ENCODE results near the gene PCBP4.
A peak's percentile ranks its signal among the peaks of the same experiment; 100 is the strongest.

Gene PCBP4

GRCh38 chr3:51945031-51945840 is 22.0 kb downstream of the PCBP4 start:
- Histone ChIP-seq H3K4me1 (ENCODE audit: insufficient read depth, insufficient read length) (peaks cover 4% of the 10 kb centered on the region), H3K4me3 (ENCODE audit: insufficient read length, low read depth) (no peak overlapping the region), H3K36me3 (ENCODE audit: insufficient read depth, insufficient read length, low read length) (peaks cover 7% of the 10 kb centered on the region), H3K9ac (ENCODE audit: insufficient read length, low read depth) (no peak overlapping the region), H3K9me3 (ENCODE audit: insufficient read depth, low read length) (no peaks in the 10 kb centered on the region), H3K27me3 (ENCODE audit: insufficient read depth, insufficient read length) (peaks cover 9% of the 10 kb centered on the region)
- TF ChIP-seq YY1 (IDR thresholded peaks at IDR 0.05; ENCODE audit: insufficient read depth, insufficient read length) (no peak), ZNF274 (IDR thresholded peaks at IDR 0.05; ENCODE audit: low read depth, low read length) (no peak), SUZ12 (IDR thresholded peaks at IDR 0.05; ENCODE audit: extremely low read depth, insufficient read depth, insufficient read length) (no peak)
- DNase-seq (ENCODE audit: low read depth, low spot score): no peak

GRCh38 chr3:51944451-51945021 is 22.7 kb downstream of the PCBP4 start:
- TF ChIP-seq SUZ12 (IDR thresholded peaks at IDR 0.05; ENCODE audit: extremely low read depth, insufficient read depth, insufficient read length): no peak
- no peak for TF ChIP-seq ZNF274 (IDR thresholded peaks at IDR 0.05; ENCODE audit: low read depth, low read length)
- Histone ChIP-seq H3K9ac (ENCODE audit: insufficient read length, low read depth) (no peak overlapping the region), H3K27me3 (ENCODE audit: insufficient read depth, insufficient read length) (peaks cover 9% of the 10 kb centered on the region), H3K36me3 (ENCODE audit: insufficient read depth, insufficient read length, low read length) (peaks cover 11% of the 10 kb centered on the region), H3K9me3 (ENCODE audit: insufficient read depth, low read length) (no peaks in the 10 kb centered on the region), H3K4me3 (ENCODE audit: insufficient read length, low read depth) (no peak overlapping the region), H3K4me1 (ENCODE audit: insufficient read depth, insufficient read length) (peaks cover 4% of the 10 kb centered on the region)
- DNase-seq (ENCODE audit: low read depth, low spot score): no peak

- peaks cover 4% of the 10 kb centered on the region for H3K4me1 ChIP-seq (ENCODE audit: insufficient read depth, insufficient read length)
- H3K9ac ChIP-seq (ENCODE audit: insufficient read length, low read depth): no peak overlapping the region
- TF ChIP-seq YY1 (IDR thresholded peaks at IDR 0.05; ENCODE audit: insufficient read depth, insufficient read length) (no peak), SUZ12 (IDR thresholded peaks at IDR 0.05; ENCODE audit: extremely low read depth, insufficient read depth, insufficient read length) (no peak), ZNF274 (IDR thresholded peaks at IDR 0.05; ENCODE audit: low read depth, low read length) (no peak)
- no peaks in the 10 kb centered on the region for H3K9me3 ChIP-seq (ENCODE audit: insufficient read depth, low read length)
- DNase-seq (ENCODE audit: low read depth, low spot score): no peak
- peaks cover 20% of the 10 kb centered on the region for H3K36me3 ChIP-seq (ENCODE audit: insufficient read depth, insufficient read length, low read length)
- no peak overlapping the region for H3K4me3 ChIP-seq (ENCODE audit: insufficient read length, low read depth)
- H3K27me3 ChIP-seq (ENCODE audit: insufficient read depth, insufficient read length): peaks cover 3% of the 10 kb centered on the region
Measured at GRCh38 chr3:51943451-51944391, 23.5 kb downstream of the PCBP4 start.

GRCh38 chr3:51942603-51943450 is 24.4 kb downstream of the PCBP4 start:
- H3K27me3 ChIP-seq (ENCODE audit: insufficient read depth, insufficient read length): peaks cover 3% of the 10 kb centered on the region
- H3K4me1 ChIP-seq (ENCODE audit: insufficient read depth, insufficient read length): peaks cover 4% of the 10 kb centered on the region
- H3K9ac ChIP-seq (ENCODE audit: insufficient read length, low read depth): peak overlapping the region; percentile 94
- TF ChIP-seq ZNF274 (IDR thresholded peaks at IDR 0.05; ENCODE audit: low read depth, low read length) (no peak), SUZ12 (IDR thresholded peaks at IDR 0.05; ENCODE audit: extremely low read depth, insufficient read depth, insufficient read length) (no peak), YY1 (IDR thresholded peaks at IDR 0.05; ENCODE audit: insufficient read depth, insufficient read length) (no peak)
- DNase-seq (ENCODE audit: low read depth, low spot score): no peak
- H3K36me3 ChIP-seq (ENCODE audit: insufficient read depth, insufficient read length, low read length): peaks cover 29% of the 10 kb centered on the region
- peak overlapping the region; percentile 61 for H3K4me3 ChIP-seq (ENCODE audit: insufficient read length, low read depth)
- H3K9me3 ChIP-seq (ENCODE audit: insufficient read depth, low read length): no peaks in the 10 kb centered on the region

GRCh38 chr3:51941798-51942602 is 25.3 kb downstream of the PCBP4 start, which contains the start of the genes PARP3 and RRP9:
TSS of gene PARP3 (plus strand) at chr3:51942363. CDS start at chr3:51943356, 993 bp downstream.
TSS of gene RRP9 (minus strand) at chr3:51941904. CDS start at chr3:51941867, 37 bp downstream.
- H3K27me3 ChIP-seq (ENCODE audit: insufficient read depth, insufficient read length): peaks cover 3% of the 10 kb centered on the region
- TF ChIP-seq YY1 (IDR thresholded peaks at IDR 0.05; ENCODE audit: insufficient read depth, insufficient read length) (no peak), SUZ12 (IDR thresholded peaks at IDR 0.05; ENCODE audit: extremely low read depth, insufficient read depth, insufficient read length) (no peak), ZNF274 (IDR thresholded peaks at IDR 0.05; ENCODE audit: low read depth, low read length) (no peak)
- peak; percentile 100 for DNase-seq (ENCODE audit: low read depth, low spot score)
- H3K36me3 ChIP-seq (ENCODE audit: insufficient read depth, insufficient read length, low read length): peaks cover 37% of the 10 kb centered on the region
- peak within 1 kb of the TSS; percentile 94 for H3K9ac ChIP-seq (ENCODE audit: insufficient read length, low read depth)
- no peaks in the 10 kb centered on the region for H3K4me1 ChIP-seq (ENCODE audit: insufficient read depth, insufficient read length)
- H3K9me3 ChIP-seq (ENCODE audit: insufficient read depth, low read length): no peaks in the 10 kb centered on the region
- peak within 1 kb of the TSS; percentile 82 for H3K4me3 ChIP-seq (ENCODE audit: insufficient read length, low read depth)

- Histone ChIP-seq H3K4me1 (ENCODE audit: insufficient read depth, insufficient read length) (no peaks in the 10 kb centered on the region), H3K4me3 (ENCODE audit: insufficient read length, low read depth) (peak overlapping the region; percentile 82), H3K9me3 (ENCODE audit: insufficient read depth, low read length) (no peaks in the 10 kb centered on the region), H3K27me3 (ENCODE audit: insufficient read depth, insufficient read length) (peaks cover 3% of the 10 kb centered on the region), H3K9ac (ENCODE audit: insufficient read length, low read depth) (peak overlapping the region; percentile 88), H3K36me3 (ENCODE audit: insufficient read depth, insufficient read length, low read length) (peaks cover 43% of the 10 kb centered on the region)
- TF ChIP-seq ZNF274 (IDR thresholded peaks at IDR 0.05; ENCODE audit: low read depth, low read length) (no peak), YY1 (IDR thresholded peaks at IDR 0.05; ENCODE audit: insufficient read depth, insufficient read length) (no peak), SUZ12 (IDR thresholded peaks at IDR 0.05; ENCODE audit: extremely low read depth, insufficient read depth, insufficient read length) (no peak)
- DNase-seq (ENCODE audit: low read depth, low spot score): no peak
Measured at GRCh38 chr3:51941463-51941797, 25.8 kb downstream of the PCBP4 start.
